Activated CD4-positive, CD25-positive, alpha-beta regulatory T cell treated with anti-CD3 and anti-CD28 coated beads, Interleukin-2, amount 50 U/mL, for 72 hours (primary cell): ENCODE measurements around the gene XRCC3.

Source experiments
- DNase-seq: peaks from one replicate; pipeline ENCODE4 v3.0.0; 2021

The XRCC3 gene

GRCh38 chr14:103690332-103690731, 24.9 kb downstream of the XRCC3 start:
- DNase-seq = no peak

GRCh38 chr14:103688906-103689902, 26.0 kb downstream of the XRCC3 start:
- no peak for DNase-seq

- no peak for DNase-seq
These were observed 26.8 kb downstream of the XRCC3 start for GRCh38 chr14:103688441-103688840.

- DNase-seq = no peak
These were observed 27.5 kb downstream of the XRCC3 start for GRCh38 chr14:103687712-103688111.

- no peak for DNase-seq
These were observed 28.3 kb downstream of the XRCC3 start for GRCh38 chr14:103686831-103687485.

- no peak for DNase-seq
These were observed 29.7 kb downstream of the XRCC3 start for GRCh38 chr14:103685276-103686211.

- no peak for DNase-seq
These were observed 30.4 kb downstream of the XRCC3 start for GRCh38 chr14:103684871-103685270.

GRCh38 chr14:103684471-103684870, 30.8 kb downstream of the XRCC3 start:
- DNase-seq = no peak

- DNase-seq = no peak
These were observed 32.1 kb downstream of the XRCC3 start for GRCh38 chr14:103683139-103683538.

GRCh38 chr14:103680491-103681231, 34.6 kb downstream of the XRCC3 start:
- no peak for DNase-seq

- DNase-seq = no peak
These were observed 35.9 kb downstream of the XRCC3 start for GRCh38 chr14:103679351-103679750.

GRCh38 chr14:103676881-103677675, 38.2 kb downstream of the XRCC3 start:
- DNase-seq = no peak

- DNase-seq = no peak
These were observed 39.3 kb downstream of the XRCC3 start for GRCh38 chr14:103675957-103676356.

GRCh38 chr14:103671911-103672310, 43.3 kb downstream of the XRCC3 start:
- no peak for DNase-seq

GRCh38 chr14:103669370-103669769, 45.9 kb downstream of the XRCC3 start:
- no peak for DNase-seq

GRCh38 chr14:103668117-103668516, 47.1 kb downstream of the XRCC3 start:
- no peak for DNase-seq

- no peak for DNase-seq
These were observed 47.6 kb downstream of the XRCC3 start for GRCh38 chr14:103667671-103668070.

GRCh38 chr14:103663506-103663905, 51.7 kb downstream of the XRCC3 start:
- no peak for DNase-seq

GRCh38 chr14:103662591-103662990, 52.7 kb downstream of the XRCC3 start:
- no peak for DNase-seq

GRCh38 chr14:103662029-103662428, 53.2 kb downstream of the XRCC3 start:
- no peak for DNase-seq

GRCh38 chr14:103659631-103660030, 55.6 kb downstream of the XRCC3 start:
- no peak for DNase-seq
